SK-N-MC (cell line): Measurements from ENCODE around the gene SLC9C2.

Source experiments
- EZH2 ChIP-seq: fragments of 200-600 bp; sonication (generic); IDR thresholded peaks from one replicate; pipeline ENCODE4 v1.6.1; 2017; ENCODE audit warnings: antibody characterized with exemption
- FOXP2 ChIP-seq: optimal IDR thresholded peaks from 2 replicates; pipeline ENCODE3; 2011; ENCODE audit warnings: mild to moderate bottlenecking, moderate library complexity; ENCODE audit not compliant: insufficient read depth; ENCODE audit errors: extremely low read length, control extremely low read depth
- POLR2AphosphoS5 ChIP-seq: IDR thresholded peaks from 2 replicates; pipeline ENCODE4 v1.6.1; 2012; ENCODE audit warnings: mild to moderate bottlenecking, low read depth, low read length, borderline replicate concordance

- TF ChIP-seq FOXP2 (no peak), EZH2 (no peak), POLR2AphosphoS5 (no peak)
Observed at GRCh38 chr1:173482683-173483082, 120.2 kb downstream of the SLC9C2 start.
